Left ventricle myocardium superior (tissue), 1 donor: ENCODE measurements around the gene MAP1B. TPM values are rescaled to one million over a fixed set of nuclear protein-coding genes. Genes with fewer than 3 reads are reported as not detected.
A peak's percentile ranks its signal among the peaks of the same experiment; 100 is the strongest.

ENCODE experiments used
- ATAC-seq: fragments of 200-7000 bp; cut with Tn5 transposase; one replicate; pipeline ENCODE4 v1.9.1; 2020; ENCODE audit warnings: mild to moderate bottlenecking, moderate library complexity
- DNase-seq: peaks from one replicate; pipeline ENCODE4 v3.0.0-alpha.2; 2020
- intact Hi-C: fragments of 100-400 bp; cut with micrococcal nuclease; formaldehyde crosslinking; loops from one replicate; pipeline ENCODE4 v1.11.0; 2022
- total RNA-seq: library from RNA; stranded (reverse); fragmentation: NEBNext Ultra II Directional; extraction: Animal tissue kit (Norgen Biotek cat#: 25700); gene quantifications from one replicate; pipeline ENCODE4 v1.2.1, GENCODE V29; 2021
- donor health status: DM: no; HTN: yes; CAD: no; lungs with severe emphysema.

The MAP1B gene
- total RNA-seq, 1 donor from 2014 or later = 67.1 TPM

DNA sequence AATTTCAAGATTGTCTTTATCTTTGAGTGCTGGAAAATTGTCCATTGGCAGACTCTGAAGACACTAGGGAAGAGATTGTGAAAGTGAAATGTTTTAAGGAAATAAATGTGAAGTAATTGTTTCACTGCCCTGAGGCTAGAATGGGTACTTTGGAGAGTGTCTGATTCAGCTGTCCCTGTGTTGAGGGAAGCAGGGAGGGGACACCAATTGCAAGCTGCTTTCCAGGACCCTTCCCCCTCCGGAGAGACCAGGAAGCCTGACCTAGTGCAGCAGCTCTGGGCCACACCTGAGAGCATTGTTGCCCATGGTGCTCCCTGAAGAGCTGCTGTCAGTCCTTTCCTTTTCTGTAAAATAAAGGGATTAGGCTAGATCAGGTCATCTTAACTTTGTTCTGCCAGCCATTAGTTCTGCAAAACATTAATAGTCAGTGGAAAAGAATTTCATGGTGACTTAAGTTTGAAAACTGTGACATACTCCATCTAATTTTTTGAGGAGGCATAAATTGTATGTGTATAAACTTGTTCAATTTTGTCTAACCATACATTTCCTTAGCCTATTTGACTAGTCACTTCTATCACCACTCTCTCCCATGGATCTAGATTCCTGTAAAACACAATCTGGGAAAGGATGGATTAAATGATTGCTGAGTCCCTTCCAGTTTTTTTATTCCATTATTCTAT, 18.8 kb downstream of the MAP1B start:
- DNase-seq (no peak), ATAC-seq (peak; percentile 34)
- intact Hi-C loops = no loop called here

DNA sequence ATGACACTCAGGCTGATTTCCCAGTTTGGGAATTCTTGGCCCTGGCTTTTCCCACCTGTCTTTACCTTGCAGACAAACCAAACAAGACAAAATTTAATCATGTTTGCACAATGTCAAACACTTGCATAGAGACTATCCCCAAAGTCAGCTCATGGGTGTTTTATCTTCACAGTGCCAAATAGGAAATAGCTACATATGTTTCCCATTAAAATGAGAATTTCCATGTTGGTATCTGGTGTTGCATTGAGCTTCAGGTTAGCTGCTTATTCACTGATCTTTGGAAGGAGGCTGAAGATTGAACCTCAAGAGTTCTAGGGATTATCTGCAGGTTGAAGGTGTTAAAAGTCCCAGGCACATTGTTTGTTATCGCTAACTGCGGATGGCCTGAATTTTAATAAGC, 19.5 kb downstream of the MAP1B start:
- intact Hi-C loops = no loop called here
- DNase-seq (no peak), ATAC-seq (no peak)

DNA sequence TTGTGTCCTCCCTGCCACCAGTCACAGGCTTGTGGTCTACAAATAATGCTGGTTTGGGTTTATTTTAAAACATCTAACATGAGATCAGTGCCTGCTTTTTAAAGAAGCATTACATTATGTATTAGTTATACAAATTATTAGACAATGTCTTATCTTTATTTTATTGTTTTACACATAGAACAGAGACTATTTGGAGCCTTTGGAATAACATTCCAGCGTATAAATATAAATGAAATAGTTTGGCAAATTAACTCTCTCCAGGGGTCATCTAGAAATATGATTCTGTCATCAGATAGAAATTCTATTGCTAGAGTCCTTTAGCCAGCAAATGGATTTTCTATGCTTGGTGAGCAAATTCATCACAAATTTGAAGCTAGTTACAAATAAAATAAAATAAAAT, 22.4 kb downstream of the MAP1B start:
- ATAC-seq (no peak), DNase-seq (no peak)
- intact Hi-C loops = loop anchor here (10.0 kb wide), 1 partner anchor 175 kb away; no protein-coding TSS in a partner anchor

DNA sequence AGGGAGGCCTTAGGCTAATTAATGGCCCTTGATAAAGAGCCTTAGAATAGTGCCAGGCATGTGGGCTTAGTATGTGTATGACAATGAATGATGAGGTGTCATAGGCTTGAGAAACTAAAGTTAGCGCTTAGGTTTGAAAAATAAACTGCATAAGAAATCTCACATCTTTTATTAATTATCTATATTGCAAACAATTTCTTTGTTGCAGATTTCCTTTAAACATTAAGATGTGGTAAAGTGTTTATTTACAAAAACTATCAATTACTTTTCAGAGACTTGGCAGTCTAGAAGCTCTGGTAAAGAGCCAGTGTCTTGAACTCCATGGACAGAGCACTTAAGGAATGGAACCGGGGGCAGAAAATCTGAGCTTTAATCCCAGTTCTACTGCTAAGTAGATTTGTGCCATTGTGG, 23.1 kb downstream of the MAP1B start:
- DNase-seq (no peak), ATAC-seq (no peak)
- intact Hi-C loops = loop anchor here (10.0 kb wide), 1 partner anchor 174 kb away; no protein-coding TSS in a partner anchor

DNA sequence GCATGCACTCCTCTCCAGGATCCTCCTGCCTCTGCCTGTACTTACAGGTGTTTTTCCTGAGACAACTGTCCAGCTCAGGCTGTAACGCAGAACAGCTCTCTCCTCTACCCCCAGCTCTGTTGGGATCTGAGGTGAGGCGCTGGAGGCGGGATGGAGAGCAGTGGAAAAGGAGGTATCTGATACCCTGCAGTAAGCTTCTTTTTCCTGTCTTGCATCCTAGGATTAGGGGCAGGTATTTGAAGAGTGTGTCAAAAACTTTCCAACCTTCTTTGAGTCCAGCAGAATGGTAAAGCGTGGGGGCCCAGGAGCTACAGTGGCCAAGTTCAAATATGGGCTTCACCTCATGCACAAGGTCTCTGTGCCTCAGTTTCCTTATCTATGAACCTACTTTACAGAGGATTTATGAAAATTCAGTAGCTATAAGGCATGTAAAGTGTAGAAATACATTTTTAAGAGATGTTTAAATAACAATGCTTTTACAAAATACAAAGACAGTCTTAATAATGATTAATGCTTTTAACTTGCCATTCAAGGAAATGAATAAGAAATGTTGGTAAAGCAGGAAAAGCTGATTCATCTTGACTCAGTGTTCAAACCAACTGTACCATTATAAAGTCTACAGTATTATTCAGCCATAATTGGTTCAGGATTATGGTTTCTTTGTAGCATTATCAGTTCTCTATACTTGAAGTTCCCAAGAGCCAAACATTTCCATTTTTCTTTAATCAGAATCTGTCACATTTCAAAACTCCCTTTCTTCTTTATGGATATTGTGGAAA, 26.1 kb downstream of the MAP1B start:
- intact Hi-C loops = loop anchor here (10.0 kb wide), 1 partner anchor 171 kb away; no protein-coding TSS in a partner anchor
- ATAC-seq (no peak), DNase-seq (no peak)

DNA sequence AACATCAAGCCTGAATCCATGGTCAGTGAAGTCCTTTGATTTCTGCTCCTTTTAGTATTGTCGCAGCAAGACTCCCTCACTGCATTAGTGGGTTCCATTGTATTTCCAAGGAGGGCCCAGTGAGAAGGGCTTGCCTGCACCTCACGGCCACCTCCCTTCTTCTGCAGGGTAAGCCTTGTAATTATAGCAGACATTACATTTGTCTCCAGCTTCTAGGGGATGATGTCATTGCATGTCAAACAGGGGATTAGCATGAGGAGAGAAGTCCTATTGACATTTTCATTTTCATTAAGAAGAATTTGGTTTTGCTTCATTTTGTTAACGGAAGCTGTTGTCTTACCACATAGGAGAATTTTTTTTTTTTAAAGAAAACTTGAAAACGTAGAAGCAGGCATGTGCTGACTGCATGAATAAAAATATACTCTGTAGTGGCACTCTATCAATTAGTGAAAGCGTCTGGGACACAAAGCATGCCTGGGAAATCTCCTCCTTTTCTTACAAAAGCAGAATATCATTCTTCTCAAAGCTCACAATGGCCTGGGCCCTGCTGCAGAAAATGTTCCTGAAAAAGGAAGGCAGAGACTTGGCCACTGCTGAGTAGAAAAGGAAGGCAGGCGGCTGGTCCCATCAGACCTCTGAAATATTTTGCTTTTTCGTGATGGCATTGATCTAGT, 27.1 kb downstream of the MAP1B start:
- intact Hi-C loops = loop anchor here (10.0 kb wide), 1 partner anchor 170 kb away; no protein-coding TSS in a partner anchor
- ATAC-seq (peak; percentile 51), DNase-seq (no peak)

DNA sequence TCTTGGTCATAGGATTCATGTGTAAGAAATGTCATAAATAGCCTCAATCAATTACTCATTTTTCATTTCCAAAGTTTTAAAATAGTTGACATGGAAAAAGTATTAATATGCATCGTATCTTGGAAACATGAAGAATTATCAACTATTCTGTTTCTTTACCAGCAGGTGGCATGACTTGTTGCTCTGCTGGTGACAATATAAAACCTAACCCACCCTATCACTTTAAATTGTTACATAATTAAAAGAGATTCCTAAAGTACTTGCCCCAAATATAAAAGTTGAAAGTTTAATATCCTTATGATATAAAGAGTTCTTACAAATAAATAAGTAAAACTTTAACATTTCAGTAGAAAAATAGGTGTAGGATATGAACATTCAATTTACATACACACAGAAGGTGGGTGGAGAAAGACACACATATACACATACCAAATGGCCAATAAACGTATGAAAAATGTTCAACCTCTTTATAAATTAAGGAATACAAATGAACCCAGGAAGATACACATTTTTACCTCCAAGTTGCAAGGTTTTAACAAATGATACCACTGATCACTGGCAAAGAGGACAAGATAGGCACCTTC, 30.6 kb downstream of the MAP1B start:
- intact Hi-C loops = loop anchor here (10.0 kb wide), 1 partner anchor 167 kb away; no protein-coding TSS in a partner anchor
- ATAC-seq (no peak), DNase-seq (no peak)

DNA sequence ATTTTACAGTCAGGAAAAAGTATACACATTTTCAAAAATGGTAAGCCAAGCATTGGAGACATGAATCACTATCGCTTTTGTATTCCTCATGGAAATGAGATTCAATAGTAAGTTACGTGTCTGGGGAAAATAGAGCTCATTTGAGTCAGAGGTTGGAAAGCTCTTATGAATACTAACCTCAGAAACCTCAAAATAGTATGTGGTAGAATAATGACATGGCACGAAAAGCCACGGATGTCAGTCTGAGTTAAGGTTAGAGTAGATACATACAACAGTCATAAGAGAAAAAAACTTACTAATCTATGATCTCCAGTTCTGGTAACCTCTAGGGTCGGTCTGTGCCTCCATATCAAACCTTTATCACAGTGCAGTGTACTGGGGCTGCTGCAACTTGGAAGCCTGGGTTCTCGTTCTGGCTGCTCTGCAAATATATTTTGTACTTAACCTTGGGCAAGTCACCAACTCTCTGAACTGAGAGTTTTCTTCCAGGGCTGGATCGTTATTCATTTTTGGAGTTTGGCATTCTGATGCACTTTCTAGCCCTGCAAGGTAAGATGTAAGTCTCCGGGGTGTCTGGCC, 31.8 kb downstream of the MAP1B start:
- ATAC-seq (peak; percentile 27), DNase-seq (no peak)
- intact Hi-C loops = loop anchor here (10.0 kb wide), 1 partner anchor 166 kb away; no protein-coding TSS in a partner anchor

DNA sequence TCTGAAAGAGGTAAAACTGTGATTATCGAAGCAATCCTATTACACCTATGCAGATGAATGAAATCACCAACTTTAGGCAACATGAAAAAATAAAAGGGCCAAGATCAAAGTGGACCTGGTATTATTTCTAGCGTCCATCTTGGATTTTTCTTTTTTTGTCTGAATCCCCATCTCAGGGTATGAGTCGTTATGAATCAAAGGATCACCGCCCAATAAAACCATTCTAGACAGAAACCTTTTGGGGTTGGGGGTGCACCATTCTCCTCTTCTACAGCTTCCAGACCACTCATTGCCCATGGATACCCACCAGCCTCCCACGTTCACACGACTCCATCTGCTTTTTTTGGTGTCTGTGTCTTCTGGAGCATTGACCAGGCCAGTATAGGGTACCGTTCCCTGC, 33.4 kb downstream of the MAP1B start:
- DNase-seq (no peak), ATAC-seq (no peak)
- intact Hi-C loops = no loop called here

DNA sequence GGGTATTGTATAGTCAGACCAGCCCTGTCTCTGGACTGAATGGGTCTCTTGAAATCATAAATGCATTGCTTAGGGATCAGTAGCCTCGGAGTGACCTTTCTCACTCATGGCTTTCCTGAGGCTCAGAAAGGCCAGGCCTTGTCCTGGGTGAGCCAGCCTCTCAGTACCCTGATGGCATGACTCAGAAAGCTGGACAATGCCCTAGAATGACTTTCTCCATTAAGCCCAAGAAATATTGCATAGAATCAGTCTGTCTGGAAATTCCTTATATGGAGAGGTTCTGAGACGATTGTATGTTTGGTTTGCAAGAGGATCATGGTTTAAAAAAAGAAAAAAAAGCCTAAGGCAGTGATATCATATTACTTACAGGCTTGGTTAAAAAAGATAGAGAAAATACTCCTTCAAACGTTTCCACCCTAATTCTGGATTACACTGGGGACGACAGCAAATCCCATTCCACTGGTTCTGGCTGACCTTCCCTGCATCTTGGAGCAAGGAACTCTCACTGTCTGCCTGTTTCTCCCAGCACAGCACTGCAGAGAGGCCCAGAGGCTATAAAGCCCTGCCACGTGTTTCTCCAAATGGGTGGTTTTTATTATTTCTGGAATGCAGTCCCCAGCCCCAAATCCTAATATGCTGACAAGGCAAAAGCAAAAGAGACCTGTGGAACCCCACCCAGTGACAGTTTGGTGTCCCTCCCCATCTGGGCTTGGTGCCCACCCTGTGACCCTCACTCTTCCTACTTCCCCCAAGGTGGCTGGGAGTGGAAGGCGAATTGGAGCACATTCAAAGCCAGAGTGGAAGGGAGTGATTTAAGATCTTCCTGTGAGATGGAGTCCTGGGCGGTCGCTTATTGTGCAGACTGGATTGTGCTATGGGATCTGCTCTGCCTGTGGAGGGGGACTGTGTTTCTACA, 34.4 kb downstream of the MAP1B start:
- intact Hi-C loops = no loop called here
- DNase-seq (peak; percentile 36), ATAC-seq (peak; percentile 89)

DNA sequence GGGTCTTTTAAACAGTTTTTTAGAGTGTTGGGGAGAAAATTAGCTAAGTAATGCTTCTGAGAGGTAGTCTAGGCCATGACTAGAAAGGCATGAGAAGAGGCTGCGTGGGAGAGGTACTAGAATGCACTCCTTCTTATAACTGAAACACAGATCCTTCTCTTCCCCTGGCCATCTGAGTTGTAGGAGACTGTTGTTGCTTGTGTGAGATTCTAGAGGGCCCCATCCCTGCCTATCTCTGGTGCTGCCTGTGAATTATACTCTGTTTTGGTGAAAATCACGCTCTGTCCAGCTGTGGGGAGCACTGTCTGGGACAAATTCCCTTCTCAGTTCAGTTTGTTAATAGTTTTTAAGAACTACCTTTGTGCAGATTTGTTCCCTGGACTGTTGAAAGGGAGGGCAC, 37.5 kb downstream of the MAP1B start:
- no peak for ATAC-seq
- intact Hi-C loops = no loop called here
- DNase-seq = no peak

DNA sequence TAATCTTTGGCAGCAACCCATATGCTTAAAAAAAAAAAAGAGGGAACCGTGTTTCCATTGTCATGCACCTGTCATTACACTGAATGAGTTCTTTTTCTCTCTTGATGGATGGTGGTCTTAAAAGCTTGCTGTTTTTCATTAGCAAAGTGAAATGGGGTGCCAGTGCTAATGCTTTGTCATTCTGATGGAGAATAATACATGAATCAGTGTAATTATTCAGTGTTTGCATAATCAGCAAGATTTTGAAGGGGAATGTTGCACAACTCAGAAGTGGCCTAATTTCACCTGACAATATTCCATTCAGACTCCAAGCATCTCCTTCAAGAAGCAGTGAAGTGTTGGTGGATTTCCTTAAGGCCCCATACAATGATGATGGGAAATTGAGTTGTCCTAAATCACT, 38.1 kb downstream of the MAP1B start:
- DNase-seq = no peak
- intact Hi-C loops = no loop called here
- ATAC-seq = no peak

DNA sequence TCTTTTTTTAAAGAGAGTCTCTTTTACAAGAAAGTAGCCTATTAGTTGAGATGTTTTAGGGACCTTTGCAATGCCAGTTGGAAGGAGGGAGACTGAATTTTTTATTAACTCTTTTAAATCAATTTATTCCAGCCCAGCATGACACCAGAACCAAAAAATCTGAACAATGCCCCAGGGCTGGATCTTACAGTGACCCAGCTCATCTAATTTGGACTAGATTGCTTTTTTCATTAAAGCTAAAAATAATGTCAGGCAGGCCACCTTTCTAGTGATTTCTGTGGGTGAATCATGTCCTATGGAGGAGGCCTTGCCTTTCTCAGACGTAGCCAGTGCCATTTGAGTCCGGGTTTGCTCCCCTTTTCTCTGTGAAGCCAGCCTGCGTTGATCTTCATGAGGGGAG, 38.8 kb downstream of the MAP1B start:
- ATAC-seq = no peak
- intact Hi-C loops = no loop called here

DNA sequence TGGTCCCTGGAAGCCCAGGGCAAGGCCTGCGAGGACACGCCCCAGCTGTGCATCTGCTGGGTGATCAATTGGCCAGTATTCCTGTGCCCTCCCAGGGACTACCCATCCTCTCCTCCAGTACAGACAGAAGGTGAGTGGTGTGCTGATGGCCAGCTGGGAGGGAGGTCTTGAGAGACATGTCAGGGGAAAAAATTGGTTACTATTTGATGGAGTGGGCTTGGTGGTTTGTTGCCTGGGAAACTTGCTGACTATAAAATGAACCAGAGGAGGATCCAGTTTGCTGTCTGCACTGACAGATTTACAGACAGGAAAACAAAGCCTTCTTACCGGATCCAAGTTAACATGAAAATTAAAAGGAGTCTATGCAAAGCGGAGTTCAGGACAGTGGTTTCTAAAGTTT, 40.3 kb downstream of the MAP1B start:
- ATAC-seq (no peak), DNase-seq (no peak)
- intact Hi-C loops = no loop called here

More for the DNA sequence above, 38.8 kb downstream of the MAP1B start:
- DNase-seq = no peak

DNA sequence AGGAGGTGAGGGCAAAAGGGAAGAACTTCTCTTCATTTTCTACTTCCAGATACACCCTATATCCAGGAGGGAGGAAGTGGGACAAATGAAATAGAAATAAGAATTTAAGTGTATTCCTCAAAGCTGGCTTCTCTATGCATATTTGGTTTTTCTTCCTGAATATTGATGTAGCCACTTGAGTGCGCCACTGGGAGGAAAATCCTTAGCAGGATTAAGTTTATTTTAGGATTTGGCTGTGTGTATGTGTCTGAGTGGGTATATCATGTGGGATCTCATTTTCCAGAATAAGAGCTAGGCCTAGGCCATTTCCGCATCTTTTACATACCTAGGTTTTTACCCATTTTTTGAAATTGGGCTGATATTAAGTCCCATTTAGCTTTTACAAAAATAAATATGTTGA, 42.5 kb downstream of the MAP1B start:
- DNase-seq = no peak
- no peak for ATAC-seq
- intact Hi-C loops = no loop called here

DNA sequence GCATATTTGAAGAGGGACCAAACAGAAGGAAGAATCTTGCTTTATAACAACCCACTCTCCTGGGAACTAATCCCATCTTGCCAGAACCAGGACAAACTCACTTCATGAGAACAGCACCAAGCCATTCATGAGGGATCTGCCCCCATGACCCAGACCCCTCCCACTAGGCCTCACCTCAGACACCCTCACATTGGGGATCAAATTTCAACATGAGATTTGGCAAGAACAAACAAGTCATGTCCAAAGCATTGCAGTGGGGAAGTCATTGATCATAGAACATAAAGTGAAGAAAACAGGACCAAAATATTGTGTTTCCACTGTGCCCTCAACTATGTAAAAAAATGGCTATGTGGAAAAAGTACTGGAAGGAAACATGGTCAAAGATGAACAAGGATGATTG, 43.9 kb downstream of the MAP1B start:
- intact Hi-C loops = no loop called here
- DNase-seq = no peak
- peak; percentile 11 for ATAC-seq

DNA sequence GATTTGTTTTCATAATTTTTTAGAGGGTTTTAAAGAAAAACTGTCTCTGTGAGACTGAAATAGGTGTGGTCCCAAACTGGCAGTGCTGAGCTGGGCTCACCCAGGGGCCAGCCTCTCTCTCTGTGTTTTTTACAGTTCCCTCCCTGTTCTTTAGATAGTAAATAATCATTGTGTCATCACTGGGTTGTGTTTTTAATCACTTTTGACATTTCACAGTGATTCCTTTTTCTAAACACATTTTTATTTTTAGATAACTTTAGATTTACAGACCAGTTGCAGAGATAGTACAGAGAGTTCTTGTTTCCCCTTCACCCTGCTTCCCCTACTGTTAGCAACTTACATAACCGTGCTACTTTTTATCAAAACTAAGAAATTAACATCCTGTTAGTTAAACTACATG, 44.4 kb downstream of the MAP1B start:
- intact Hi-C loops = no loop called here
- peak; percentile 36 for DNase-seq

DNA sequence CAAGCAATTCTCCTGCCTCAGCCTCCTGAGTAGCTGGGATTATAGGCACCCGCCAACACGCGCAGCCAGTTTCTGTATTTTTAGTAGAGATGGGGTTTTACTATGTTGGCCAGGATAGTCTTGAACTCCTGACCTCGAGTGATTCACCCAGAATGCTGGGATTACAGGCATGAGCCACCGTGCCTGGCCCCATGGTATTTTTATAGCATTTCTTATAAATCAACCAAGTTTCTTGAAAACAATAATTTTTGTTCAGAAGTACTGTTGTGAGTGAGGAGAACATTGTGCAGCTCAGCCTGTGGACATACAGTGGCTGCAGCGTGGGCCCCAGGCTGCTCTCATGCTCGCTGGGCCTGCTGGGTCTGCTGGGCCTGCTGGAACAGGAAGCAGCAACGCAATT, 45.3 kb downstream of the MAP1B start:
- ATAC-seq = no peak
- no peak for DNase-seq
- intact Hi-C loops = no loop called here

More for the DNA sequence above, 44.4 kb downstream of the MAP1B start:
- peak; percentile 61 for ATAC-seq
